ENCODE results near the gene GP9.
"Not testable (repeated sequence)": the region's sequence is repeated elsewhere in the genome, so short reads cannot be mapped to it uniquely, and the experiment has no call there.

GP9 gene

DNA sequence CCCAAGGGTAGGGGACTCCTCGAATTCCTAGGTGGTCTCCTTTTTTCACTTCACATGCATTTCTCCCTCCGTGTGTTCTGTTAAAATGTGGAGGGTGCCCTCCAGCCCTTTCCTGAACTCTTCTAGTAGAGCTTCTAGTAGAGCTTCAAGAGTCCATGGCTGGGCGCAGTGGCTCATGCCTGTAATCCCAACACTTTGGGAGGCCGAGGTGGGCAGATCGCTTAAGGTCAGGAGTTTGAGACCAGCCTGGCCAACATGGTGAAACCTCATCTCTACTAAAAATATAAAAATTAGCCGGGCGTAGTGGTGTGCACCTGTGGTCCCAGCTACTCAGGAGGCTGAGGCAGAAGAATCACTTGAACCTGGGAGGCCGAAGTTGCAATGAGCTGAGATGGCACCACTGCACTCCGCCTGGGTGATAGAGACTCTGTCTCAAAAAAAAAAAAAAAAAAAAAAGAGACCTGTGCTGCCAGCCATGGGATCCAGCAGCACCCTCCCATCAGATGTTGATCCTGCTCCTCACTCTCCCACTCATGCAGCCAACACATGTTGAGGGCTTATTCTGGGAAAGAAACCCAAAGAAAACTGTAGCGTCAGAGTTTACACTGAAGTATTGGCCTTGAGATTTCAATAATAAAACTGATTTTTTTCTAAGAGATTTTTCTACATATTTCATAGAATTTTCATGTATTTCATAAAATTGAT, 50.6 kb downstream of the GP9 start:
- not testable (repeated sequence) for DNase-seq (ENCODE audit: low read depth)

Data from stimulated activated CD8-positive, alpha-beta memory T cell treated with anti-CD3 and anti-CD28 coated beads, Interleukin-4, amount 100 ng/mL, for 24 hours (primary cell).